NT2/D1 (cell line): ENCODE data around the gene HSF4.

ENCODE experiments used
- SUZ12 ChIP-seq: IDR thresholded peaks from 2 replicates; pipeline ENCODE4 v1.6.1; 2011; ENCODE audit not compliant: insufficient read length, insufficient read depth; ENCODE audit errors: extremely low read depth
- YY1 ChIP-seq: IDR thresholded peaks from 2 replicates; pipeline ENCODE4 v1.6.1; 2011; ENCODE audit not compliant: insufficient read length, insufficient read depth
- ZNF274 ChIP-seq: IDR thresholded peaks from 2 replicates; pipeline ENCODE4 v1.6.1; 2011; ENCODE audit warnings: mild to moderate bottlenecking, low read depth, low read length

GRCh38 chr16:67181346-67181745 is 16.8 kb downstream of the HSF4 start:
- no peak for TF ChIP-seq YY1
- TF ChIP-seq ZNF274: no peak
- TF ChIP-seq SUZ12: no peak
